ENCODE measurements around the gene ADGRG6. TPM values are rescaled to one million over a fixed set of nuclear protein-coding genes. Genes with fewer than 3 reads are reported as not detected.

The ADGRG6 gene
- total RNA-seq, 4 donors from 2014 or later = 1.5 to 6.0 (median 3.2) TPM

DNA sequence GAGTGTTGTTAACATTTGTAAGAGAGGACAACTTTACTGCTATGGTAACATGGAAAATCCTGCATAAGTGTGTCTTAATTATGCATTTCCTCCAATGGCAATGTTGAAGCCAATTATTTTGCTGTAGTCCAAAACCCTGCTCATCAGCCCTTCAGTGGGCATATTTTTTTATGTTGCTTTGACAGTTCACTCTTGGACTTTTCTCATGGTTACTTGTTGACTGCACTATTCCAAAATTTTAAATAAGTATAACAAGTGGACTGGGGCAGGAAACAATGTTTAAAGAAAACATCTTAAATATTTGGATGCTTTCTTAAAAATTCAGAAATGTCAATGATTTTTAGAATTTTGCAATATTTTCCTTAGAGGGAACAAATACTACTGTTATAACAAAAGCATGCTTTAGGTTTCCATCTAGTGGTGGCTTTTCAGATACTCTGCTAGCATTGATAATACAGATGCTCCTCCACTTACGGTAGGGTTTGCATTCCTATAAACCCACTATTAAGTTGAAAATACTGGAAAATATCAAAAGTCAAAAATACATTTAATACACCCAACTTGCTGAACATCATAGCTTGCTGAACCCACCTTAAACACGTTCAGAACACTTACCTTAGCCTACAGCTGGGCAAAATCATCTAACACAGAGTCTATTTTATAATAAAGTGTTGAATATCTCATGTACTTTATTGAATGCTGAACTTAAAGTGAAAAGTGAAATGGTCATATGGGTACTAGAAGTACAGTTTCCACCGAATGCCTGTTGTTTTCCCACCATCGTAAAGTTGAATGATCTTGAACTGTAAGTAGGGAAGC is 86.4 kb downstream of the ADGRG6 start:
- DNase-seq (no peak), ATAC-seq (no peak)
- no peak overlapping the region for H3K27ac ChIP-seq
- H3K36me3 ChIP-seq = no peaks in the 10 kb centered on the region
- H3K9me3 ChIP-seq = no peaks in the 10 kb centered on the region
- H3K4me1 ChIP-seq = no peaks in the 10 kb centered on the region
- H3K4me3 ChIP-seq = no peak overlapping the region
- intact Hi-C loops (cut with DNase I; ENCODE audit: low total_unique reads) = loop anchor here (5.0 kb wide), 1 partner anchor 241 kb away; the partner anchor contains the start of genes NMBR and VTA1
- H3K27me3 ChIP-seq = no peaks in the 10 kb centered on the region
- in situ Hi-C loops (cut with MboI; ENCODE audit: low sequenced_read_pairs in 4 of 4) = loop anchor here (10.0 to 25.0 kb wide), 3 partner anchors 226 to 251 kb away; partner anchors contain the start of genes NMBR (in 3 of the 4), VTA1 (in 3 of the 4) and GJE1 (in 2 of the 4)
- TF ChIP-seq POLR2A (IDR thresholded peaks at IDR 0.05) = no peak
- TF ChIP-seq, protein P1, sequence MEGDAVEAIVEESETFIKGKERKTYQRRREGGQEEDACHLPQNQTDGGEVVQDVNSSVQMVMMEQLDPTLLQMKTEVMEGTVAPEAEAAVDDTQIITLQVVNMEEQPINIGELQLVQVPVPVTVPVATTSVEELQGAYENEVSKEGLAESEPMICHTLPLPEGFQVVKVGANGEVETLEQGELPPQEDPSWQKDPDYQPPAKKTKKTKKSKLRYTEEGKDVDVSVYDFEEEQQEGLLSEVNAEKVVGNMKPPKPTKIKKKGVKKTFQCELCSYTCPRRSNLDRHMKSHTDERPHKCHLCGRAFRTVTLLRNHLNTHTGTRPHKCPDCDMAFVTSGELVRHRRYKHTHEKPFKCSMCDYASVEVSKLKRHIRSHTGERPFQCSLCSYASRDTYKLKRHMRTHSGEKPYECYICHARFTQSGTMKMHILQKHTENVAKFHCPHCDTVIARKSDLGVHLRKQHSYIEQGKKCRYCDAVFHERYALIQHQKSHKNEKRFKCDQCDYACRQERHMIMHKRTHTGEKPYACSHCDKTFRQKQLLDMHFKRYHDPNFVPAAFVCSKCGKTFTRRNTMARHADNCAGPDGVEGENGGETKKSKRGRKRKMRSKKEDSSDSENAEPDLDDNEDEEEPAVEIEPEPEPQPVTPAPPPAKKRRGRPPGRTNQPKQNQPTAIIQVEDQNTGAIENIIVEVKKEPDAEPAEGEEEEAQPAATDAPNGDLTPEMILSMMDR (IDR thresholded peaks at IDR 0.05 in 4 of 5, conservative IDR thresholded peaks at IDR 0.05 in 1 of 5) = peak in 2 of 5 experiments; percentile 42 to 45

DNA sequence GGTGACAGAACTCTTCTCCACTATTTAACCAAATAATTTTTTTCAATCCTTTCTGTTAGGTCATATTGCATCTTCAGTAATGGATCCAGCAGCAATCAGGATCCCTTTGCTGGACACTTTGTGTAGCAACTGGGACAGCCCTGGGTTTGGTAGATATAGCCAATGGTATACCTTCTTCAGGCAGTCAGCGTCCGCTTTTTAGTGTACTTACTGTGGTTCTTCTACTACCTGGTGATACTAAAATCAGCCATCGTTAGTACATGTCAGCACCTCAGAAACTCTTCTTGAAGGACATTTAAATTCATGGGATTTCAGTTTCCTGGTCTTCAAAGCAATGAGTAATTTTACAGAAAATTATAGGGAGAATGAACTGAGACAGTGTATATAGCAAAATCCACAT is 93.5 kb downstream of the ADGRG6 start:
- ATAC-seq = no peak
- Histone ChIP-seq H3K27ac (no peak overlapping the region), H3K36me3 (no peaks in the 10 kb centered on the region), H3K9me3 (no peaks in the 10 kb centered on the region), H3K4me3 (no peak overlapping the region), H3K4me1 (no peaks in the 10 kb centered on the region), H3K27me3 (no peaks in the 10 kb centered on the region)
- intact Hi-C loops (cut with DNase I; ENCODE audit: low total_unique reads) (no loop called here), in situ Hi-C loops (cut with MboI; ENCODE audit: low sequenced_read_pairs in 4 of 4) (loop anchor here in 3 of 4 donors (25.0 kb wide), 2 partner anchors 233 to 258 kb away; partner anchors contain the start of genes GJE1 (in 2 of the 3), NMBR (in 2 of the 3) and VTA1 (in 2 of the 3))
- no peak for DNase-seq
- TF ChIP-seq, protein P1 (IDR thresholded peaks at IDR 0.05 in 4 of 5, conservative IDR thresholded peaks at IDR 0.05 in 1 of 5) = no peak
- no peak for TF ChIP-seq POLR2A (IDR thresholded peaks at IDR 0.05)

DNA sequence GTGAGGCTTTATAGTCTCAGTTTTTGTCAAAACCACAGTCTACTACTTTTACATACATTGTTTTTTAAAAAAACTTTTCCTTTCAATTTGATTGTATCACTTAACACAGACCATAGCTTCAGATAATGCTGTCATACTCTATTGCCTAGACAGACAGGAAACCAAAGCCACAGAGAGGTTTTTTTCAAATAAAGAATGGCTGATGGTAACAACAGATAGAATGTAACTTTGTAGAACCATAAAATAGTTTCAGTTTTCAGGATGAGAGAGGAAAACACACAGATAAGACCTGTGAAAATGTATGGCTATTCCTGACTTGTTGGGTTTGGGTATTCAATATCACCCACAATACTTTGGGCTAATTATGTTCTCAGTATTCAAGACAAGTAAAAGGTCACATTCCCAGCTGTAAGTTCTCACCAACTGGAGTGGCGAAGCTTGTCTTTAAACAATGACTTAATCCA is 94.0 kb downstream of the ADGRG6 start:
- in situ Hi-C loops (cut with MboI; ENCODE audit: low sequenced_read_pairs in 4 of 4) = loop anchor here in 3 of 4 donors (25.0 kb wide), 2 partner anchors 233 to 258 kb away; partner anchors contain the start of genes GJE1 (in 2 of the 3), NMBR (in 2 of the 3) and VTA1 (in 2 of the 3)
- intact Hi-C loops (cut with DNase I; ENCODE audit: low total_unique reads) = no loop called here
- DNase-seq = no peak
- Histone ChIP-seq H3K9me3 (no peaks in the 10 kb centered on the region), H3K27me3 (no peaks in the 10 kb centered on the region), H3K36me3 (no peaks in the 10 kb centered on the region), H3K4me1 (no peaks in the 10 kb centered on the region), H3K27ac (no peak overlapping the region), H3K4me3 (no peak overlapping the region)
- no peak for ATAC-seq
- TF ChIP-seq, protein P1 (IDR thresholded peaks at IDR 0.05 in 4 of 5, conservative IDR thresholded peaks at IDR 0.05 in 1 of 5) = no peak
- TF ChIP-seq POLR2A (IDR thresholded peaks at IDR 0.05) = no peak

DNA sequence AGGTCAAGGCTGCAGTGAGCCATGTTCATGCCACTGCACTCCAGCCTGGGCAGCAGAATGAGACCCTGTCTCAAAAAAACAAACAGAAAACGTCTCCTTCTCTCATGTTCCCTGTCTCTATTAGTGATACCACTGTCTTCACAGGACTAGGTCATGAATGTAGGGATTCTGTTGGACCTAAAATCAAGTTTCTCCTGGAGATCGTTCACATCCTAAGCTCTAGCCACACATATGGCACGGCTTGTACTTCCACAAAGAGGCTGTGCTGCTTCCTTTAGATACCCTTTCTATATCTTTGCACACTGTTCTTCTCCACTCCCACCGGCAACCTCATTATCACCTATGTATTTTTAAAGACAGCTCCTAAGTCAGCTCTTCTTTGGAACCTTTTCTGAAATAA is 96.5 kb downstream of the ADGRG6 start:
- no peak for DNase-seq
- H3K27ac ChIP-seq = no peak overlapping the region
- ATAC-seq = no peak
- H3K4me1 ChIP-seq = no peaks in the 10 kb centered on the region
- H3K36me3 ChIP-seq = no peaks in the 10 kb centered on the region
- in situ Hi-C loops (cut with MboI; ENCODE audit: low sequenced_read_pairs in 4 of 4) = loop anchor here in 3 of 4 donors (25.0 kb wide), 2 partner anchors 236 to 261 kb away; partner anchors contain the start of genes GJE1 (in 2 of the 3), NMBR (in 2 of the 3) and VTA1 (in 2 of the 3)
- no peaks in the 10 kb centered on the region for H3K27me3 ChIP-seq
- TF ChIP-seq POLR2A (IDR thresholded peaks at IDR 0.05) = no peak
- TF ChIP-seq, protein P1 (IDR thresholded peaks at IDR 0.05 in 4 of 5, conservative IDR thresholded peaks at IDR 0.05 in 1 of 5) = no peak
- H3K4me3 ChIP-seq = no peak overlapping the region
- intact Hi-C loops (cut with DNase I; ENCODE audit: low total_unique reads) = no loop called here
- no peaks in the 10 kb centered on the region for H3K9me3 ChIP-seq
